Left colon (tissue), 2 donors: ENCODE measurements around the gene C1orf74. TPM values are rescaled to one million over a fixed set of nuclear protein-coding genes. Genes with fewer than 3 reads are reported as not detected.
"Not testable (repeated sequence)": the region's sequence is repeated elsewhere in the genome, so short reads cannot be mapped to it uniquely, and the experiment has no call there.

ENCODE experiments used
- ATAC-seq: fragments of 200-7000 bp; cut with Tn5 transposase; one replicate; pipeline ENCODE4 v1.9.1; 2020; ENCODE audit warnings: mild to moderate bottlenecking, moderate library complexity
- DNase-seq, 2 donors: peaks; one replicate each; pipeline ENCODE4 v3.0.0-alpha.2; 2020
- intact Hi-C, 2 donors: fragments of 100-400 bp; cut with DNase I in 1 of 2; cut with micrococcal nuclease in 1 of 2; formaldehyde crosslinking; loops; one replicate each; pipeline versions ENCODE4 v1.11.2 to v1.14.0; 2022; cut with DNase I, micrococcal nuclease
- total RNA-seq, 2 donors: library from RNA; stranded (reverse); fragmentation: NEBNext Ultra II Directional; extraction: Animal tissue kit (Norgen Biotek cat#: 25700); gene quantifications; one replicate each; pipeline ENCODE4 v1.2.1, GENCODE V29; 2021
- donor health status: DM: no; HTN: no; CAD: no.
- donor health status: DM: yes; HTN: yes; CAD: no.

C1orf74 gene
- total RNA-seq, 2 donors from 2014 or later: 2.0 to 4.5 TPM

DNA sequence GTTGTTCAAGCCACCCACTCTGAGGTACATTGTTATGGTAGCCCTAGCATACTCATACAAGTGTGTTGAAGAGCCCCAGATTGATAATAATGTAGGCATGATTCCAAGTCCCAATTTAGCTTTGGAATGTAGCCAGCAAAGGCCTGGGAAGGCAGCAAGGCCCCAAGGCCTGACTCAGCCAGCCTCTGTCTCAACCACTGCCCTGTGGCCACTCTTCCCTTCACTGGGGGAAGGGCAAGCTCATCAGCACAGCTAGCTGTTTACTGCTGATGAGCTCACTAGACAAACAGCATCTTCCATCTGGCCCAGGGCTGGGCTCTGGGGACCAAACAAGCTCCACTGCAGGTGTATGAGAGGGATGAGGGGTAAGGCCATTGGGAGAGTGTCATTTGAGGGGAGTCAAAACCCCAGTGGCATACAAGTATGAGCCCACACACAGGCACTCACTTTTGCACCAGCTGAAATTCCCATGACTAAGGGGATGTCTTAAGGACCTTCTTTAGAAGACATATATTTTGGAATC, 23.8 kb upstream of the C1orf74 start:
- DNase-seq: peak; percentile 47 to 77
- ATAC-seq: peak; percentile 60
- intact Hi-C loops: no loop called here

DNA sequence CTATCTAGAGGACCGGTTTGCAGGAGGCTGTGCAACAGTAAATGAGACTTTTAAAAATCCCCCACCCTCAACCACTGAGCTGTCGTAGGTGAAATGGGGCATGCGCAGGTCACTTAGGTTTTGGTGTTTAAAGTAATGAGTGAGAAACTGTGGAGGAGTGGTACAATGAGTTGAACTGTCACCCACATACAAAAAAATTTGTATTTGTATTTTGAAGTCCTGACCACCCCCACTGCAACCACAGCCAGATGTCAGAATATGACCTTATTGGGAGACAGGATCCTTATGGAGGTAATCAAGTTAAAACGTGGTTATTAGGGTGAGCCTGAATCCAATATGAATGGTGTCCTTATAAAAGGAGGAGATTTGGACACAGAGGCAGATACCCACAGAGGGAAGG, 23.1 kb upstream of the C1orf74 start:
- intact Hi-C loops: no loop called here

DNA sequence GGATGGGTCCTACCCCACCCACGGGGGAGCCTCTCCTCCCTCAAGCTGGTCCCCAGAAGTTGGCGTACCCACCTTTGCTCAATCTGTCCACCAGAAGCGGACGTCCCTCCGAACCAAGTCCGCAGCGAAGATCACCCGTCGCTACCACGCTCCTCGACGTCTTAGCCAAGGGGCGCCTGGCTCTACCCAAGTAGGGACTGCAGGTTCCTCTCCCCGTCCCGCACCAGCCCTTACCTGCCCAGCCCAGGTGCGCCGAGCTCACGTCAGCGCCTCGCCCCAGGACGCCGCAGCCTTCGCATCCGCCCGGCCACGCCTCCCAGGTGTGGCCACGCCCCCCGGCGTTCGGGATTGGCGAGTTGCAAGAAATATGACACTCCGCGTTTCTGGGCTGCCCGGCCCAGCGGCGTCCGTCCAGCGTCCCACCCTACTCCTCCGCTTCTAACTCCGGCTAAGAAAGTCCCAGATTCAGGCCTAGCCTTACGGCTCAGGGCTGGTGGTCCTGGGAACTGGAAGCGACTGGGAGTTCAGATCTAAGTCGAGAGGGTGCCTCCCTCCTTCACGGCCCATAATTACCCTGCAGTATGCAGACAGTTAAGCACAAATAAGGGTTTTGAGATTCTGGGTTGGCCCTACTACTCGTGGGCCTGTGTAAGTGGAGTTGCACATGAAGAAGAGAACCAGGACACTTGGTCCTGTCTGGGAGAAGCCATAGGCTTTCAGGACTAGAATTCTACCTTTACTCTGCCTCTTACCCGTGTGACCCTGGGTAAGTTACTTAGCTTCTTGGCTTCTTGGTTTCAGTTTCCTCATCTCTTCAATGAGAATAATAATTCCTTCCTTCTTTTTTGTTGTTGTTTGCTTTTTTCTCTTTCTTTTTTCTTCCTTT, 21.8 kb upstream of the C1orf74 start, which contains the start of gene IRF6:
TSS of gene IRF6 (minus strand) at position 268 of the 886 bp plus-strand sequence. CDS start 4,729 bp downstream, outside the sequence.
- intact Hi-C loops: no loop called here
- DNase-seq (peak; percentile 94 to 97), ATAC-seq (peak; percentile 90)

More for the DNA sequence above, 23.1 kb upstream of the C1orf74 start:
- ATAC-seq (no peak), DNase-seq (no peak)

DNA sequence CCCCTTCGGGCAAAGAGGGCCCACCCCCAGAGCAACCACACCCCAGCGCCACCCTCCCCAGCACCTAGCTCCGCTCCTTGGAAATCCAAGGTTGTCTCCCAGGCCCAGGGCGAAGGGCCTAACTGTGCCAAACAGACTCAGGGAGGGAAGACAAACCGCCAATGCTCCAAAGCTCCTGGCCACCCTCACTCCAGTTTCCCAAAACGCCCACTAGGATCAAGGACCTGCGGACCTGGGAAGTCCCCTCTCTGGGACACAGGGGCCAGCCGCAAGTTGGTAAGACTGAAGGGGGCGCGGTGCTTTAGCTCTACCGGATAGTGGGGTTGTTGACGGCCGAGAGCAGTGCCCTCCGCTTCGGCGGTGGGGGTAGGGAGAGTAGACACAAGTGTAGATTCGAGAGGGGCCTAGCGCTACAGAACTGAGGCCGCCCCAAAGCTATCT, 21.0 kb upstream of the C1orf74 start:
- intact Hi-C loops: no loop called here
- ATAC-seq (peak; percentile 54), DNase-seq (peak; percentile 48 to 63)

DNA sequence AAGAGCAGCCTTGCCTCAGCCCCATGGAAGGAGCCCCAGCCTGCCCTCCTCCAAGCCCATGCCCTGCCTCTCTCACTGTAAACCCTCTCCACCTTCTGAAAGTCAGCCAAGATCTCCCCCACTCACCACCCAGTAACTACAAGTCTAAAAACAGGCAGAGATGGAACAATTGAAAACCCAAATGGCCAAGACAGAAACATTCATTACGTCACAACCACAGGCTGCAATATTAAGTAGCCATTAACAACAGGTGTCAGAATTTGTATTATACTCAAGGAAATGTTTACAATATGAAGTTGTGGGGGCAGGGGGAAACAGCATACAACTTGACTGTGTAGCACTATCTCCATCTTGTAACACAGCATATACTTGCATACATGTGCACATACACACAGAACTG, 19.2 kb upstream of the C1orf74 start:
- no peak for DNase-seq
- no peak for ATAC-seq
- intact Hi-C loops: no loop called here

DNA sequence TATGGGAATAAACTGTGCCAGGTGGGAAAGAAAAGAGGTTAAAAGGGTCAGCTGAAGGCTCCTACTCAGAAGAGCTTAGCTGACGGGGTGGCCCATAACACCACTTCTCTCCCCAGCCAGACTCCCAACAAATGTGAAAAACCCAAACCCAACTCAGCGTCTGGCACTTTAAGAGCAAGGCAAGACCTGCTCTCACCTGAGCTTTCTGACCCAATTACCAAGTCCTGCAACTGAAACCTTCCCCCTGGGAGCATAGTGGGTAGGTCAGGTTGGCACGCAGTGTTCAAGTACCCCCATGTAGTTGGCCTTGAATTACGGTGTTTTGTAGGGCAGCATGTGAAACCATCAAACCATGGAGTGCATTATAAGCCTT, 18.4 kb upstream of the C1orf74 start:
- DNase-seq (no peak), ATAC-seq (no peak)
- intact Hi-C loops: no loop called here

DNA sequence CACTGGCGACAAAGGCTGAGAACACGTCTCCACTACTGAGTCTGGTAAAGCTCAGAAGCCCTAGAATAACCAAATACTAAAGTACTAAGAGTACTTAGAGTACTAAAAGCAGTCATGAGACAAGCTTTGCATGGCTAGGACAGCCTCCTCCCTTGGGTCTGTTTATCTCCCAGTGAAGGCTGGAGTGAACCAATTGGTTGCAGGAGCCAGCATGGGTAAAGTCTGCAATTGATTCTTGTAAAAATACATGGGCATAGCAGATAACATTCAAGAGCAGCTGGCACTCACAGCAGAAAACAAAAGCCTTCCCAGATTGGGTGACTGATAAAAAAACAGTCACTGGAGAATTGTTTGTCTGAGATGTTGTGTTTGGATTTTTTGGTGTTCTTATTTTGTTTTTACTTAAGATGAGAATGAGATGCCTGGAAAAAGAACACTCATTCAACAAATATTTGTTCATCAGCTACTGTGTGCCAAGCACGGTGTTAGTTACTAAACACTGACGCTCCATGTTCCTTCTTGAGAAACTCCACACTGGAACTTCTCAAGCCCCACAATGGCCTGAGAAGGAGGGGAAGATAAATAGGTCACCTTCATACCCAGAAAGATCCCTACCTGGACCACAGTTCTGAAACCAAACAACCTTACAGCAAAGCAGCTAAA, 17.9 kb upstream of the C1orf74 start:
- ATAC-seq: no peak
- intact Hi-C loops: no loop called here
- DNase-seq: no peak

DNA sequence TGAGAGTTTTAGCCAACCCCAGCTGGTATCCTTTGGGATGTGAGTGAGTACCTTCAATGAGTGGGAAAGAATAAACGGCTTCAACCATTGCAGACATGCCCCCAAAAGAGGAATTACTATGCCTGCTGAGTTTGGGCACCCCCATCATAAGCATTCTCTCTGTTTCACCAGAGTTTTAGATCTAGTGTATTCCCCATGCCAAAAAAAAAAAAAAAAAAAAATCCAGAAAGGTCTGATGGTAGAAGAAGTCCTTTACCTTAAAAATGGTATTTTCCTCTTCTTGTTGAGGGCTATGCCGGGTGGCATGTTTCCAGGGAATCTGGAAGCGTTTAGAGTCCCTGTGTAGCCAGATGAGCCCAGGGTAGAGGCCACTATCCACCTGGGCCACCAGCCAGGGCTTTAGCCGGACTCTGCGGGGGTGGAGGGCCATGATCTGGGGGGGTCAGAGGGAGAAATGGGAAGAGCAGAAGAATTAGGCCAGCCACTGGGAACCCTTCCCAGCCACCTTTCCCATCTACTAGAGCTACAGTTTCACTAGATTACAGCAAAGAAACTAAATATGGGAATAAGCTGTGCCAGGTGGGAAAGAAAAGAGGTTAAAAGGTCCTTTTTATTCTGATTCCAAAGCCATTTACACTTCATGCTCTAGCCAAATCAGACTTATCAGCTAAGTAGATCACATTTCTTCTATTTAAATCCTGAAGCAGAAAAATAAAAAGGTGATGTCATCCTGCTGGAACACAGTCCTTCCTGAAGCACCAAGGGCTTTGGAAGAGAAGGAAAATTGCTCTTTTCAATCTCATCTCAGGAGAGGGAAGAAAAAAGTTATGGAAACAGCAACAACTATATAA, 16.9 kb upstream of the C1orf74 start:
- no peak for DNase-seq
- intact Hi-C loops: no loop called here
- no peak for ATAC-seq

DNA sequence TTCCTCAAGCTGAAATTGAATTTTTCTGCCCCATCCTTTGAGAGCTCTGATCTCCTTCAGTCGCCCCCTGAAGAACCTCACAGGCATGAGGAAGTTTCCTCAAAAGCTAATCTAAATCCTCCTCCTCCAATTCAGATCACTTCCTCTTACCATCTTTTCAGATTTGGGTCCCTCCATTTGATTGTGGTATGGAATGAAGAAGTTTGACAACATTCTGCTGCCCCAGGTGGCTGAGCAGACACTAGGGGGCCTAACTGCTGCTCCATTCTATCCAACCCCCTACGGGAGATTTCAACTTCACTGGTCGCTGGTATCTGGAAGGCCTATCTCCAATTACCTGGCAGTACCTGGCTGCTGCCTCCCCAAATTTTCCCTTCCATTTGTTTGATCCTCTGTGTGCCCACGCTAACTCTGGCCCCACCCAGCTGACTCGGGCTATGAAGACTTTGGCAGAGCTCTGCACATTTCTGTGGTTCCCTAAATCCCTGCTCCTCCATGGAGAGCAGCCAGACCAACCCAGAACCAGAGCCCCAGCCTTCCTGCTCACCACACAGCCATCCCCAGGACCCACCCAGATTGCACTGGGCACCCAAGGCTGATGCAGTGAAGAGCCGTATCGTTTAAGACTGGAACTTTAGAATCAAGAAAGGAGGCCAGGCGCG, 13.8 kb upstream of the C1orf74 start:
- ATAC-seq: no peak
- intact Hi-C loops: no loop called here

DNA sequence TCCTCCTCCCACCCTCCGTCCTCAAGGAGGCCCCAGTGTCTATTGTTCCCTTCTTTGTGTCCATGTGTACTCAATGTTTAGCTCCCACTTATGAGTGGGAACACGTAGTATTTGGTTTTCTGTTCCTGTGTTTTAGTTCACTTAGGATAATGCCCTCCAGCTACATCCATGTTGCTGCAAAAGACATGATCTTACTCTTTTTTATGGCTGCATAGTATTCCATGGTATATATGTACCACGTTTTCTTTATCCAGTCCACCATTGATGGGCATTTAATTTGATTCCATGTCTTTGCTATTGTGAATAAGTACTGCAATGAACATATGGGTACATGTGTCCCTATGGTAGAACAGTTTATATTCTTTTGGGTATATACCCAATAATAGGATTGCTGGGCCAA, 9.4 kb upstream of the C1orf74 start:
- ATAC-seq, intact Hi-C loops: not testable (repeated sequence)

More for the DNA sequence above, 13.8 kb upstream of the C1orf74 start:
- no peak for DNase-seq

DNA sequence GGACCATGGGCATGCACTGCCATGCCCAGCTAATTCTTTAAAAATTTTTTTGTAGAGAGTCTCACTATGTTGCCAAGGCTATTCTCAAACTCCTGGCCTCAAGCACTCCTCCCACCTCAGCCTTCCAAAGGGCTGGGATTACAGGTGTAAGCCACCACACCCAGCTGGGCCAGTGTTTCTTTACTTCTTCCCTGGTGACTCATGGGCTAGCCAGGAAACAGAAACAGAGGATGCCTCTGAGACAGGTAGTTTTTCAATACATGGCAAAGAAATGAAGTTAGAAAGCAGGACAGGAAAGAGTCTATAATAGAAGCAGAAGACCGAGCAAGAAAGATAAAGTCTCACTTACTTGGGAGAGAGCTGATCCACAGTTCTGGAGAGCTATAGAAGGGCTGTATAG, 7.6 kb upstream of the C1orf74 start:
- intact Hi-C loops: no loop called here
- DNase-seq (peak; percentile 56 to 73), ATAC-seq (peak; percentile 79)

More for the DNA sequence above, 9.4 kb upstream of the C1orf74 start:
- DNase-seq: not testable (repeated sequence)

DNA sequence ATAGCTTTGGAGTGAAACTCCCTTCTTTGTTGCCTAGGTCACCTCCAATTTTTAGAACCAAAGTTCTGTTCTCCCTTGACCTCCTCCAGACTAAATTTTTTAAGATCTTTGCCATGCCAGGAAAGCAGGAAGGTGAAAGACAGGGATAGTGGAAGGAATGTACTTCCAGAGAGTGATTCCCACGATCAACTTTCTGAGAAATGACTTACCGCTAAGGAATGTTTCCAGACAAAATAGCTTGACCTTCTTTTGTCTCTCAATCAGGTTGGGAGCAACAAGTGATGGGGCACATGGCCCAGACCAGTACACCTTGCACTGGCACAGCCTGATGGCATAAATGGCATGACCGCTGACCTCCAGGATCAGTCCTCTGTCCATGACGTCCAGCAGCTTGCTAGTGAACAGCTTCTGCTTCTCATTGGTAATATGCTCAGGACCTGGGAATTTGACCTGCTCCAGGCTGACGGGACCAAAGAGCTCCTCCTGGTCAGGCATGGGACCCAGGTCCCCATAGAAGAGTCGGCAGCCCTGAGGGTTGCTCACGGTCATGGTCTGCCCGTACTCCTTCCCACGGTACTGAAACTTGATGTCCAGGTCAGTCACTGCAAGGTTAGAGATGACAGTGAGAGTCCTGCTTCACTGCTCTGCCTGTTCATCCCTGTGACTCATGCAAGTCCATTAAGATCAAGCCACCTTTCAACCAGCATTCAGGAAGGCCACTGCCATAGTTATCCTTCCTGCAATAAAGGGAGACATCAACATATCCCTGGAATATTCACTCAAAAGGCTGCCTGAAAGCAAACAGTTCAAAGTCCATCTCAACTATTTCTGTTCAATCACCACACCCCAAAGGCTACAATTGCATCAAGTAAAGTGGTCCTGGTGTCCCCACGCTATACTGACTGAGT, 6.2 kb upstream of the C1orf74 start:
- ATAC-seq: peak; percentile 79
- intact Hi-C loops: no loop called here
- peak in 1 of 2 donors; percentile 42 for DNase-seq

DNA sequence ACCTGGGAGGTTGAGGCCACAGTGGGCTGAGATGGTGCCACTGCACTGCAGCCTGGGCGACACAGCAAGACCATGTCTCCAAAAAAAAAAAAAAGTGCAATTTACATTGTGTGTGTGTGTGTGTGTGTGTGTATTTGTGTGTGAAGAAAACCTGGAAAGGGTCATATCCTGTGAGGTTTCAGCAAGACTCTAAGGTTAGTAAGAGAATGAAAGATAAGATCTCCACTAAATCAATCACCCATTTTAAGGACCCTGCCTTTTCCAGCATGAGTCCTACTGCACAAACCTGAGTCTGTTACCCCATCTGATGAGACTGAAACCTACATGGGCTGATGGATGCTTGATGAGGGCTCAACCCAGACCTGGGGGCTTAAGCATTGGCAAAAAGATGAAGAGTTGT, 4.9 kb upstream of the C1orf74 start:
- intact Hi-C loops: no loop called here
- ATAC-seq: no peak
- no peak for DNase-seq

DNA sequence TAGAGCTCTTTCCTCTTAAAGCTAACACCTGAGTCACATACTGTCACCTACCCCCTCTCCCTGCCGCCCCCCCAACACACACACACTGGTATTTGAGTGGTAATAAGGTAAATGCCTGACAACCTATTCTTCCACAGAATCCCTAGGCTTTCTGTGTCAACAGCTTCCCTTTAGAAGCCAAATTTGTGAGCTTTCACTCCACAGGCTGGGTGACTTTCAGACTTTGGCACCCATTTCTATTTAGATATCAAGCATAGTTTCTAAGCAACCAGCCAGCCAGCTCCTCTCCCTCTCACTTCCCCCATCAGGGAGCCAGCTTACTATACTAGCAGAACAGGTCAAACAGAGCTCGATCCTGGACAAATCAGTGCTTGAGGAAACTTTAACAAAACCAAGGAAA, 3.2 kb upstream of the C1orf74 start:
- ATAC-seq (peak; percentile 42), DNase-seq (peak in 1 of 2 donors; percentile 72)
- intact Hi-C loops: no loop called here

DNA sequence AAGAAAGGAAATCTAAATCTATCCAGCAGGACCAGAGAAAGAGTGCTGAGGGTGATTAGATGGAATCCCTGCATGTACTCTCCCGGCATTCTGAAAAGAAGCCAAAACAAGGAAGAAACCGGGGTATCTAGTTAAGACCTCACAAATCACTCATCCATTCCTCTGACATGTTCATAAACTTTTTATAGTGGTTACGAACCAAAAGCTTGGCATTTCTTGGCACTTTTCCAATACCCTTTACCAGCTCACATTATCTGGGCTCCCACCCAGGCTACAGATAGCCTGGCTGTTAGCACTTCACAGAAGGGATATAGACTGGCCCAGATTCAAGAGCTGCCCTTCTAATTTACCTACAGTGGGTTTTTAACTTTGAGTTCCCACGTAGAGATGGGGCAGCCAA, 1.8 kb upstream of the C1orf74 start:
- no peak for ATAC-seq
- no peak for DNase-seq
- intact Hi-C loops: no loop called here

DNA sequence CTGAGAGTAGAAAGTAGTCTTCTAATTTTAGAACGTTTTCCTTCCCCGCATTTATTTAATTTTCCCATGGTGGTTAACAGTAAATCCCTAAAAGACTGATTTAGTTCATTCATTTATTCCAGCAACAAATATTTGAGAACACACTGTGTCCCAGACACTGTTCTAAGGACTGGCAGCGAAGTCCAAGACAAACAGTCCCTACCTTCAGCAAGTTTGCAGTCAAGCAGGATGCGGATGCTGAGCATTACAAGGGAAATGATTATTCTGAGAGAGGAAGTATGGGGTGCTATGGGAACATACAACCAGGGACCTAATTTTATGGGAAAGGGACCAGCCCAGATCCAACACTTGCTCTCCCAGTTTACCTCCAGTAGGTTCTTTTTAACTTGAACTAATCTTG, 1.2 kb upstream of the C1orf74 start:
- intact Hi-C loops: no loop called here
- ATAC-seq (no peak), DNase-seq (no peak)

DNA sequence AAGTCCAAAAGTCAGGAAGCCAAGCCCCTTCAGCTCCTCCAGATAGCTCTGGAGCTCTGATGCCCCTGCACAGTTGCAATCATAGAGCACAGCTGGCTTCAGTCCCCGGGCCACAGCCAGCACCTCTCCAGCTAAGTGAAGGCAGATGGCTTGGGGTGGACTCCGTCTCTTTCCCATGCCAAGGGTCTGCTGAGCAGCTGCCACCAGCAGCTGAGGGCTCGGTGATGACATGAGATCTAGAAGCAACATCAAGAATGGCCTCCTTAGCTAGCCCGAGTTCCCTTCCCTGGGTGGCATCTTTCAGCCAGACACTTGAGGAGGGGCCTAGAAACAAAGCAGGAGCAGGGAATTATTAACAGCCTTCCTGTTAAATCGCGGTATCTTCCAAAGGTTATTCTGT, 973 bp downstream of the C1orf74 start:
- intact Hi-C loops: no loop called here
- DNase-seq: no peak

More for the DNA sequence above, 973 bp downstream of the C1orf74 start:
- no peak for ATAC-seq
